GM18867 (cell line): Measurements from ENCODE around the gene C19orf81.

Experiments
- ATAC-seq: cut with Tn5 transposase; IDR thresholded peaks from one replicate; pipeline ENCODE4 v1.9.1; 2021; ENCODE audit warnings: mild to moderate bottlenecking, moderate library complexity; ENCODE audit not compliant: unreplicated experiment

C19orf81 gene

GRCh38 chr19:50706387-50706786 lies 57.1 kb downstream of the C19orf81 start:
- no peak for ATAC-seq

DNA sequence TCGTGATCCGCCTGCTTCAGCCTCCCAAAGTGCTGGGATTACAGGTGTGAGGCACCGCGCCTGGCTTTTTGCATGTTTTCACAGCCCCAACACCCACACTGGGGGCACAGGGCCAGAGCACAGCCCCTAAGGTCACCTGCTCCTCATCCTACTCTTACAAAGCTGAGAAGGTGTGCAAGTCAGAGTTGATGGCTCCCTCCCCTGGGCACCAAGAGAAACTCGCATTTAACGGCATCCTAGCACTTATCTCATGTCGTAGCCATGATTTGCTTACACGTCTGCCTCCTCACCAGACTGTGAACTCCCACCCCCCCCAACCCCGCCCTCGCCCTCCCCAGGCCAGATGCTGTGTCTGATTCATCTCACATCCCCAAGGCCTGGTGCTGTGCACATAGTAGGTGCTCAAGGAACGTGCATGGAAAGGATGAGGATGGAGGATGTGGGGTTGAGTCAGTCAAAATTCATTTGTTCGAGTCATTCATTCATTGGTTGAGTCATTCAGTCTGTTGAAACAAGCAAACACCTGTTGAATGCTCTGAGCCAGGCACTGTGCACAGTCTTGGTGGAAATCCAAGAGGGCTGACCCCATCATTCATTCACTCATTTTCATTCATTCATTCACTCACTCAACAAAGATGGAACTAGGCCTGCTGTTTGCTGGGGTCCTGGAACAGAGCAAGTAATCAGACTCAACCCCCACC lies 59.1 kb downstream of the C19orf81 start:
- ATAC-seq: no peak
